GM23338 (cell line): Measurements from ENCODE around the gene RNU6-9. TPM values are rescaled to one million over a fixed set of nuclear protein-coding genes. Genes with fewer than 3 reads are reported as not detected.

Source experiments
- ATAC-seq: fragments of 200-7000 bp; cut with Tn5 transposase; 3 replicates; pipeline ENCODE4 v1.9.1; 2020
- DNase-seq: peaks from one replicate; pipeline ENCODE4 v3.0.0-alpha.2; 2015; ENCODE audit warnings: low spot score
- H2AFZ ChIP-seq: fragments of 200-600 bp; sonication (generic); 2 replicates; pipeline ENCODE4 v1.8.0; 2016; ENCODE audit warnings: antibody characterized with exemption, mild to moderate bottlenecking, moderate library complexity
- H3F3A ChIP-seq: fragments of 200-600 bp; sonication (generic); replicated peaks from 2 replicates; pipeline ENCODE4 v1.8.0; 2017; ENCODE audit warnings: antibody characterized with exemption, mixed run types, low read depth
- H3K27ac ChIP-seq: fragments of 200-600 bp; sonication (generic); 2 replicates; pipeline ENCODE4 v1.6.1; 2016; ENCODE audit warnings: low read depth
- H3K27me3 ChIP-seq: fragments of 200-600 bp; sonication (generic); 2 replicates; pipeline ENCODE4 v1.8.0; 2016; ENCODE audit warnings: mild to moderate bottlenecking, mixed run types, moderate library complexity; ENCODE audit not compliant: insufficient read depth
- H3K36me3 ChIP-seq: fragments of 200-600 bp; sonication (generic); 2 replicates; pipeline ENCODE4 v1.8.0; 2016; ENCODE audit warnings: mild to moderate bottlenecking; ENCODE audit not compliant: insufficient read depth
- H3K4me1 ChIP-seq: fragments of 200-600 bp; sonication (generic); 2 replicates; pipeline ENCODE4 v1.8.0; 2016; ENCODE audit warnings: mild to moderate bottlenecking, moderate library complexity; ENCODE audit not compliant: insufficient read depth
- H3K4me2 ChIP-seq: fragments of 200-600 bp; sonication (generic); 2 replicates; pipeline ENCODE4 v1.7.1; 2017; ENCODE audit warnings: mixed run types
- H3K4me3 ChIP-seq: fragments of 200-600 bp; sonication (generic); 2 replicates; pipeline ENCODE4 v1.6.1; 2016; ENCODE audit warnings: mixed run types
- H3K79me2 ChIP-seq: fragments of 200-600 bp; sonication (generic); replicated peaks from 2 replicates; pipeline ENCODE4 v1.8.0; 2017; ENCODE audit warnings: mild to moderate bottlenecking; ENCODE audit not compliant: insufficient read depth
- H3K9me2 ChIP-seq: fragments of 200-600 bp; sonication (generic); 2 replicates; pipeline ENCODE4 v1.8.0; 2017; ENCODE audit not compliant: insufficient read depth
- H4K20me1 ChIP-seq: fragments of 200-600 bp; sonication (generic); replicated peaks from 2 replicates; pipeline ENCODE4 v1.8.0; 2017; ENCODE audit warnings: mild to moderate bottlenecking; ENCODE audit not compliant: insufficient read depth
- H3K27ac Mint-ChIP-seq: 2 replicates; pipeline ENCODE4 v1.8.0; 2020; ENCODE audit warnings: inconsistent platforms, mild to moderate bottlenecking, moderate library complexity, mixed read lengths
- H3K27me3 Mint-ChIP-seq: 3 replicates; pipeline ENCODE4 v1.8.0; 2022; ENCODE audit warnings: low read depth, mild to moderate bottlenecking, moderate library complexity, mixed read lengths, inconsistent platforms; ENCODE audit not compliant: insufficient read depth, poor library complexity
- H3K36me3 Mint-ChIP-seq: 3 replicates; pipeline ENCODE4 v1.8.0; 2021; ENCODE audit warnings: low read depth, mild to moderate bottlenecking, inconsistent platforms, moderate library complexity, mixed read lengths
- H3K4me1 Mint-ChIP-seq: 3 replicates; pipeline ENCODE4 v1.8.0; 2020; ENCODE audit warnings: mild to moderate bottlenecking, inconsistent platforms, mixed read lengths
- H3K4me3 Mint-ChIP-seq: 3 replicates; pipeline ENCODE4 v1.8.0; 2021; ENCODE audit warnings: moderate library complexity, mild to moderate bottlenecking, inconsistent platforms, mixed read lengths
- H3K9me3 Mint-ChIP-seq: 3 replicates; pipeline ENCODE4 v1.8.0; 2020; ENCODE audit warnings: moderate library complexity, mild to moderate bottlenecking, inconsistent platforms, mixed read lengths
- CREB1 ChIP-seq: fragments of 250-450 bp; sonication (Bioruptor Pico); IDR thresholded peaks from 2 replicates; pipeline ENCODE4 v1.5.0; 2020; ENCODE audit warnings: low read depth, mild to moderate bottlenecking, moderate library complexity
- CTCF ChIP-seq, 2 experiments: fragments of 200-600 bp in 1 of 2; sonication (generic) in 1 of 2; conservative IDR thresholded peaks; 2 replicates each; pipeline versions ENCODE4 v1.5.1 to v1.6.1; 2016 to 2017; ENCODE audit warnings: antibody characterized with exemption in 2 of 2, low read depth in 2 of 2, mild to moderate bottlenecking in 2 of 2, moderate library complexity in 1 of 2
- ETS1 ChIP-seq: IDR thresholded peaks from 2 replicates; pipeline ENCODE4 v1.6.1; 2016; ENCODE audit warnings: antibody characterized with exemption
- EZH2 ChIP-seq: fragments of 200-600 bp; sonication (generic); IDR thresholded peaks from one replicate; pipeline ENCODE4 v1.8.0; 2017; ENCODE audit warnings: antibody characterized with exemption, mild to moderate bottlenecking, low read depth; ENCODE audit not compliant: unreplicated experiment
- EZH2phosphoT487 ChIP-seq: fragments of 200-600 bp; sonication (generic); IDR thresholded peaks from one replicate; pipeline ENCODE4 v1.8.1; 2018; ENCODE audit warnings: antibody characterized with exemption; ENCODE audit not compliant: unreplicated experiment
- NANOG ChIP-seq: IDR thresholded peaks from 2 replicates; pipeline ENCODE4 v1.6.1; 2016; ENCODE audit warnings: antibody characterized with exemption, borderline replicate concordance
- POLR2AphosphoS5 ChIP-seq: IDR thresholded peaks from 2 replicates; pipeline ENCODE4 v1.6.1; 2016; ENCODE audit warnings: antibody characterized with exemption, low read depth
- REST ChIP-seq: IDR thresholded peaks from one replicate; pipeline ENCODE4 v1.6.1; 2018; ENCODE audit warnings: antibody characterized with exemption; ENCODE audit not compliant: unreplicated experiment
- STAT1 ChIP-seq: IDR thresholded peaks from one replicate; pipeline ENCODE4 v1.6.1; 2016; ENCODE audit warnings: antibody characterized with exemption; ENCODE audit not compliant: unreplicated experiment
- ZNF114 ChIP-seq: fragments of 250-450 bp; sonication (Bioruptor Pico); IDR thresholded peaks from 2 replicates; pipeline ENCODE4 v1.5.0; 2020; ENCODE audit warnings: mild to moderate bottlenecking, moderate library complexity
- ZNF331 ChIP-seq: fragments of 250-450 bp; sonication (Bioruptor Pico); IDR thresholded peaks from 2 replicates; pipeline ENCODE4 v1.5.0; 2020; ENCODE audit warnings: low read depth, mild to moderate bottlenecking, moderate library complexity
- ZNF462 ChIP-seq: fragments of 250-450 bp; sonication (Bioruptor Pico); IDR thresholded peaks from 2 replicates; pipeline ENCODE4 v1.5.0; 2020; ENCODE audit warnings: mild to moderate bottlenecking, moderate library complexity
- polyA plus RNA-seq: library from polyadenylated mRNA; unstranded; fragments of >200 nt; fragmentation: Nextera tagmentation; extraction: Ambion mirVana; gene quantifications from 2 replicates; pipeline ENCODE4 v1.2.1, GENCODE V29; 2016
- total RNA-seq: library from RNA; depleted of rRNA; stranded (reverse); fragments of >200 nt; shearing (Covaris generic); gene quantifications from 2 replicates; pipeline ENCODE4 v1.2.3, GENCODE V29; 2014

The RNU6-9 gene
- total and polyA plus RNA-seq, 2 experiments from 2014 or later = not detected

DNA sequence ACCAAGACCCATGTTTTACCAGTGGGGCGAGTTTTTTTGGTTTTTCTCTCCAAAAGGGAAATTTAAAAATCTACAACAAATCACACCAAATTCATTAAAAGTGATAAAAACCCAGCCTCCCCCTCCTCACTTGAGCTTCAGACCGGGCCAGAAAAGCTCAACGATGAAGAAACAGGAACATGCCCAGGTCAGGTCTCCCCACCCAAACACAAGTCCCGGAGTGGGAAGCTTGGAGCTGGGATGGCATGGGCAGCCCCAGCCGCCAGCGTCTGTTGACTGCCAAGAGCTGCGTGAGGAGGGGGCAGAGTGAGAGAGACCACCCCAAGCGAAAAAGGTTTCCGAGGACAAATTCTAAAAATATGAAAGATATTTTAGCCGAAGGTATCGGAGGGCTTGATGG lies 3.7 kb downstream of the RNU6-9 start:
- Mint-ChIP-seq H3K36me3 (peaks cover 15% of the 10 kb centered on the region), H3K4me1 (peaks cover 5% of the 10 kb centered on the region), H3K4me3 (no peak overlapping the region), H3K9me3 (peaks cover 3% of the 10 kb centered on the region; the same call in 1 of the 3 replicates), H3K27ac (no peak overlapping the region), H3K27me3 (peaks cover 19% of the 10 kb centered on the region)
- Histone ChIP-seq H3K4me2 (no peak overlapping the region), H3K36me3 (no peaks in the 10 kb centered on the region), H3K4me1 (peaks cover 3% of the 10 kb centered on the region; the same call in 1 of the 2 replicates), H3K27ac (no peak overlapping the region), H3K9me2 (no peaks in the 10 kb centered on the region), H3F3A (peaks cover 3% of the 10 kb centered on the region), H3K79me2 (no peaks in the 10 kb centered on the region; the same call in 1 of the 2 replicates), H2AFZ (no peak overlapping the region), H3K4me3 (no peak overlapping the region), H3K27me3 (no peaks in the 10 kb centered on the region), H4K20me1 (peaks cover 2% of the 10 kb centered on the region; the same call in 1 of the 2 replicates)
- no peak for DNase-seq
- ATAC-seq = no peak
- TF ChIP-seq ETS1 (no peak), CTCF (conservative IDR thresholded peaks at IDR 0.05; ENCODE audit: low read depth in 2 of 2) (no peak), NANOG (no peak), CREB1 (CRISPR knock-in tag) (no peak), STAT1 (no peak), REST (no peak), ZNF462 (no peak), POLR2AphosphoS5 (no peak), ZNF331 (CRISPR knock-in tag) (no peak), EZH2phosphoT487 (no peak), EZH2 (no peak), ZNF114 (no peak)
